NCI-H1105 treated with DMSO at 0.1 percent for 48 hours (cell line): ENCODE results near the gene TIMM22.
"Not testable (repeated sequence)": the region's sequence is repeated elsewhere in the genome, so short reads cannot be mapped to it uniquely, and the experiment has no call there.

Experiments
- DNase-seq: peaks from one replicate; lab custom pipeline; 2025; lab: John Stamatoyannopoulos, UW

TIMM22 gene

DNA sequence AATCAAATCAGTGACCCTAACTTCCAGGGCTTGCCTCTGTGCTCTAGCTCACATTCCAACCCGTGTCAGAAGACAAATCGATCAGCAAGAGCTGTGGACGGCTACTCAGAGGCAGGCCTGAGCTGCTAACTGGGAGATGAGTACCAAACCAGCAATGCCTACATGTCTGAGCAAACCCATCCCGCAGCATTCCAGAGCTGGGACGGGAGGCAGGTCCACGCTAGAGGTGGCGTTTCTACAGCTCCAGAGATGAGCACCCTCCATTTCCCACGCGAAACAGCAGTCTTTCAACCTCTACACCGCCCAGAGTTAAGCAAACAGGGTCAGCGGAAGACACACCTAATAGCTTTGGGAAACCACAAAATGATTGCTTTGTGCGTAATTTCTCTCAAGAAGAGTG lies 23.9 kb upstream of the TIMM22 start:
- no peak for DNase-seq

DNA sequence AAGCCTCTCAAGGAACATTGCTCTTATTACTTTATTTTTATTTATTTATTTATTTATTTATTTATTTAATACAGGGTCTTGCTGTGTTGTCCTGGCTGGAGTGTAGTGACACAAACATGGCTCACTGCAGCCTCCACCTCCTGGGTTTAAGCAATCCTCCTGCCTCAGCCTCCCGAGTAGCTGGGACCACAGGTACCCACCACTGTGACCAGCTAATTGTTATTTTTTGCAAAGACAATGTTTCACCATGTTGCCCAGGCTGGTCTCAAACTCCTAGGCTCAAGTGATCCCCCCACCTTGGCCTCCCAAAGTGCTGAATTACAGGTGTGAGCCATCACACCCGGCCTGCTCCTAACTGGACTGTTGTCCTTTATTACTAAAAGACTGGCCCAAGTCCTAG lies 22.2 kb upstream of the TIMM22 start:
- DNase-seq, result not testable (repeated sequence)

DNA sequence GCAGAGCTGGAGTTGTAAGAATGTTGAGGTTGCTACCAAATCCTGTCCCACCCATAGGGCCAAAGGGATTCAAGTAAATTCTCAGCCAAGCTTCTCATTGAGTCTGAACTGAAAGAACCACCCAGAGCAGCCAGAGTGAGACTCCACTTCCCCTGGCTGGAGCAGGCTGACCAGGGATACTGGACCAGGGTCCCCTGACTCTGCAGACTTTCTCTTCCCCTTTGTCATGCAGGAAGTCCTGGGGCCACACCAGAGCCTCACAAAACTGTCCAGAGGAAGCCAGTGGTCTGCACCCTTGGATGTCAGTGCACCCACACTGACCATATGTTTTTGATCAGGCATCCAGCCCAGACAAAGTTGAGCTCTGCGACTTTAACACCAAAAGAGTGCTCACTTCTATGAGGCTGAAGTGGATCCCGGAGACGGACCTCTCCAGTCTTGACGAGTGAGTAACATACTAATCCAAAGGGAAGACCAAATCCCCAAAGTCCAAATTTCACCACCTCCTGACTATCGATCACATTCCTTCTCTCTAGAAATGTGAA lies 21.5 kb upstream of the TIMM22 start:
- DNase-seq, result no peak

DNA sequence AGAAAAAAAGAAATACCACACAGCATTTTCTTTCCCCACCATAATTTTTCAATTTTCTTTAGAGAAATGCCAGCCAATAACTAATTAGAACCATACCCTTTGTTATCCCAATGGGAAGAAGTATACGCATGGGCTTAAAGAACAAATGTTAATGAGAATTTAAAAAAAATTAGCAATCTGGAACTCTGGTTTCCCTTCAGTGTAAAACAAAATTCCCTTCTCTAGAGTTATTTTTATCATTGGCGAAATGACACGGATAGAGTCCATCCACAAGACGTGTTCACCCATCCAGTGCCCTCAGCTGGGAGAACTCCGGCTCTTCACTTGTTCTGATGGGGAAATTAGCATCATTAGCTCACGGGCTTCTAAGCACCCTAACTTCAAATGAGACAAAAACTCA lies 20.6 kb upstream of the TIMM22 start:
- no peak for DNase-seq

DNA sequence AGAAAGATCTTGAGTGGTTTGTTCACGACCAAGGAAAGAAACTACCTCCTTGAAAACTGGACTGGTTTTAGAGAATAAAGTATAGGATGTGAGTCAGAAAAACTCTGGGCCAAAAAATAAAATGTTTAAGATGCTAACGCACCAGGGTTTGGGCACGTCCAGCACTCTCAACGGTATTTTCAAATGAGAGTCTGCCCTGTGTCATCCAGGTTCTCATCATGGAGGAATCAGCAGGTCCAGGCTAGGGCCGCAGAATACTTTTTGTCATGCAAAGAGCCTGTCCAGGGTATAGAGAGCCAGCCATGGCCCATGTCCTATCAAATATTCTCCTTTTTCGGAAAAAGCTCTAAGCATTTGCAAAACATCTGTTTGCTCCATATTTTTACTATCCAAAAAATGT lies 19.8 kb upstream of the TIMM22 start:
- no peak for DNase-seq

DNA sequence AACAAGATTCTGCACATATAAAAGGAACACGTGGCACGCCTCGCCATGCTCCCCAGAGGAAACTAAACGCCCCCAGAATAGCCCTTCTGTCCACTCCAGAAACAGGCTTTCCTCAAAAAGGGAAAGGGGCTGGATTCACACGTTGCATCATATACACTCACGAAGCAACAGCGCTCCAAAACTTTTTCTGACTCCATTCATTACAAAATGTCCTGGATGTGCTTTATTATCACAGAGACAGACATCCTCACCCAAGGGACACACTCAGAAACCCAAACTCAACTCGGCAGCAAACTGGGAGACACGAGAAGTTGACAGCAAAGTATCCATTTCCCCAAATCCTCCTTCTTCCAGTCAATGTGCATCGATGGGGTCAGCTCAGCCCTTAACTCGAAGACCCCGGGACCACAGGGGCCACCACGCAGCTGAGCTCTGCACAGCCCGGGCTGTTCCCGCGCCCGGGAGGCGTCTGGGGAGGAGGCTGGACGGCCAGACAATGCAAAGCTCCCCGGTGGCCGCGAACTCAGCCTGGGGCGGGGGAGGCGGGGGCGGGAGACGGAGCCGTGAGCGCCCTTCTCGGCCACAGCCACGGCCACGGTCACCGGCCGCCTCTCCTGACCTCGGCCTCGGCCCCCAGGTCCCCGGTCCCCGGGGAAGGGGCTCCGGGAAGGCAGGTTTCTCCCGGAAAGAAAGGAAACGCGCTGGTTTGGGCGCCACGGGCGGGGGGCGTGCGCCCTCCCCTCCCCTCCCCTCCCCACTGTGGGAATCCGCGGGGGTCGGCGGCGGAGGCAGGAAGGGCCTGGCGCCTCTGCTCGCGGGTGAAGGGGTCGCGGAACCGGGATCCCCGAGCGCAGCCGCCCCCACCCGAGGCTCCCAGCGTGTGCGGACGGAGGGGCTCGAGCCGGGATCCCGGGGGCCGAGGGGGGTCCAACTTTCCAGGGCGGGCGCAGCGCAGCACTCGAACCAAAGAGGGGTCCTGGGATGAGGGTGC lies 18.5 kb upstream of the TIMM22 start:
- no peak for DNase-seq

DNA sequence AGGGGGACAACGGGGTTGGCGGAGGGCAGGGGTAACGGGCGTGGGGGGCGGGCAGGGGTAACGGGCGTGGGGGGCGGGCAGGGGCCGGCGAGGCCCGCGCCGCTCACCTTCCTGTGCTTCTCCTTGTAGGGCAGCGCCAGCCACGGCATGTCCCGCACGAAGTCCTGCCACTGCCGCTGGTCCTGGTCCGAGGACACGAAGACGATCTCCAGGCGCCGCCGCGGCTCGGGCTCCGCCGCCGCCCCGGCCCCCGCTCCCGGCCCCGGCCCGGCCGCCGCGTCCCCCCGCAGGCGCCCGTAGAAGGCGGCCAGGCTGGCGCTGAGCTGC lies 17.8 kb upstream of the TIMM22 start:
- DNase-seq, result no peak

DNA sequence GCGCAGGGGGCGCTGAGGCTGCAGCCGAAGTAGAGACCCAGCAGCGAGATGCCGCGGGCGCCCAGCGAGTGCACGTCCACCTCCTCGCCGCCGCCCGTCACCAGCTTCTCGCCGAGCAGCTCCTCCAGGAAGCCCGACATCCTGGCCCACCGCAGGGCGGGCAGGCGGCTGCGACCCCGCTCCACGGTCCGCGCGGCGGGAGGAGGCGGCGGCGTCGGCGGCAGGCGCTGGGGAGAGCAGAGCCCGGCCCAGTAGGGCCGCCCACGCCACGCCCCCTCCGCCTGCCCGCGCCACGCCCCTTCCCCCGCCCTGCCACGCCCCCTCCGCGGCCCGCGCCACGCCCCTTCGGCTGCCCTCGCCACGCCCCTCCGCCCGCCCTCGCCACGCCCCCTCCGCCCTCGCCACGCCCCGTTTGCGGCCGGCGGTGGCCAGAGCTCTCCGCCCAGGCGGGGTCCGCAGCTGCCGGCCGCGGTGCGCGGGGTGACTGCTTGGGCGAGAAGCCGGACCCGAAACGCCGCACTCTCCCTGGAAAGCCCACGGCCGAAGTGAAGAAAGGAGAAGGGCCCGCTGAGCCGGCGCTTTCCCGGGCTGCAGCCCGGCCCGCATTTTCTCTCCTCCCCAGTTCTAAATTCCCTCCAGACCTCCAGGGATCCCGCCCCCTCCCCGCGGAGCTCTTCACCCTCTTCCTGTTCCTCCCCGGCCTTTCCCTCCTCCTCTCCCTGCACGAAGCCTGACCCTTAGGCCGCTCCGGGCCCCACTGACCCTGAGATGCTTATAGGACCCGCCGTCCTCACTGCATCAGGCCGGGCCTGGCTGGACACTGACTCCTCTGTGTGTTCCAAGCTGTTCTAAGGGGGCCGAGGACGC lies 17.2 kb upstream of the TIMM22 start, which contains the start of gene NXN:
Gene NXN (minus strand): TSS at position 238 of the 867 bp plus-strand sequence.
- DNase-seq, result peak; percentile 47

DNA sequence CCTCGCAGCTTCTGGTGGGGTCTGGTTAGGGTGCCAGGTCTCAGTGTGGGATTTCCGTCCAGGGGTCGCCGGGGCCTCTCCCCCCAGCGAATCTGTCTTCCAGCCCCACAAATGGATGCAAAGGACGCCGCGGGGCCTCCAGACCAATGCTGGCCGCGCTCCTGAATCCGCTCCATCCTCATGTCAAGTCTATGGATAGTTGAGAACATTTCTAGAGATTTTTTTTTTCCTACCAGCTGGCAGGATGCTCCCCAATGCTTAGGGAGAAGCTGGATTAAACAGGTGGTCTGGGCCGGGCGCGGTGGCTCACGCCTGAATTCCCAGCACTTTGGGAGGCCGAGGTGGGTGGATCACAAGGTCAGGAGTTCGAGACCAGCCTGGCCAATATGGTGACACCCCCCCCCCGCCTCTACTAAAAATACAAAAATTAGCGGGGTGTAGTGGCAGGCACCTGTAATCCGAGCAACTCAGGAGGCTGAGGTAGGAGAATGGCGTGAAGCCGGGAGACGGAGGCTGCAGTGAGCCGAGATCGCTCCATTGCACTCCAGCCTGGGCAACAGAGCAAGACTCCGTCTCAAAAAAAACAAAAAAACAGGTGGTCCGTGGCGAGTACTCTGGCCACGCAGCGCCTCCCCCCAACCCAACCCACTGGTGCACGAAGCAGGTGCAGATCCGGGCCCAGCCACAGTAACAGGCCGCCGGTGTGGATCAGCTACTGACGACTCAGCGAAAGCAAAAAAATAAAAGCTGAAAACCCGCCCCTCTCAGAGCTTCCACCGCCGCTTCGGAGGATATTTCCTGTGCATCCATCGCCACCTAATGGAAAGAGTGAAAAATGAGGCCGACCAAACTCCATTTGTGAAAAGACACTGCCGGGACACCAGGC lies 16.3 kb upstream of the TIMM22 start:
- peak; percentile 76 for DNase-seq

DNA sequence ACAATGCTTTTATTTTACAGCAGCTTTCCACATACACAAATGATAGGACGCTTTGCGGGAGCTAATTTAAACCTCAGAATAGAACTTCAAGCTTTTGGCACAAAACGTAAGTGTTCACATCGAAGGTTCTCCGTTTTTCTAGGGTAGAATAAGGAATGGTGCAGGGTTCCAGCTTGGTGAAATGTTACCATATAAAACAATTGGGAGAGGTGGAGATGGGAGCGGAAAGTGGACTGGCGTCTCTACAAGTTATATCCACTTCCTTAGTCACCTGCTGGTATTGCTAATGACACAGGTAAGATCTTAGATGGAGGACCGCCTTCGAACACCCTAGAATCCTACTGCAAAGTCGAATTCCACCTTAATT lies 15.7 kb upstream of the TIMM22 start:
- DNase-seq, result no peak

DNA sequence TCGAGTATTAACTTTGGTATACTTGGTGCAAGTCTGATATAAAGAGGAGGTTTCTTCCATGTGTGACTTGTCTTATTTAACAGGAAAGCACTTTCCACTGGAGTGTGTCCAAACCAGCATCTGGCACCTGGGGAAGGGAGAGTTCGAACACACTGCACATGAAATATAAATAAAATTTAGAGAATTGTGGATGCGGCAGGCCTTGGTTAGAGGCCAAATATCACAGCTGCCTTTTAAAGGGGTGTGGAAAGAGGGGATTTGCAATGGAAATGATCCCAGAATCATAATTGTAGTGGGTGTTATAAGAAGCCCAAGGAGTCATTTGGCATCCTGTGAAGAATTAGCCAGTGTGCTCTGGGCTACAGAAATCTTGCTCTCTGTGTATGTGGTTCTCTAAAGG lies 13.0 kb upstream of the TIMM22 start:
- no peak for DNase-seq

DNA sequence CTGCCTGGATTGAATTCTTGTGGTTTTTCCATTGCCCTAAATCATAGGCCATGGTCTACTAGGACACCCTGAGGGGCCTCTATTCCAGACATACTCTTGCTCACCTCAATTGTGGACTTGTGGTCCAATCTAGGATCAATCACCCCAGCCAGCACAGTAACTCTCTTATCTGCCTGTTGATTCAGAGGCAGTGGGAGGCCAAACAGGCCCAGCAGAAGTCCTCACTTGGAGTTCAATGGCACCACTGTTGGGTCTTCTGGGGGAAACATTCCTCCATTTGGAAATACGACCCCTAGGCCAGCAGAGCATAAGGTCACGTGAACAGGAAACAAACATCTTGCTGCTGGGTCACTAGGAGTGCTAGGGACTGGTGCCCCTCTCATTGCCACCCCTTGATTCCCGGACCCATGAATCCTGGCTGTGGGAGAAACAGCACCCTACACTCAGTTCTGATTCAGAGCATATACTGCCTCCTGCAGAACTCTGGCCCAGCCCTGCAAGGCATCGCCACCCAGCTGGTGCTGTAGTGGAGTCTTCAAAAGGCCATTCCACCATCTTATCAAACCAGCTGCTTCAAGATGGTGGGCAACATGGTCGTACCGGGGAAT lies 10.5 kb upstream of the TIMM22 start:
- DNase-seq, result no peak

DNA sequence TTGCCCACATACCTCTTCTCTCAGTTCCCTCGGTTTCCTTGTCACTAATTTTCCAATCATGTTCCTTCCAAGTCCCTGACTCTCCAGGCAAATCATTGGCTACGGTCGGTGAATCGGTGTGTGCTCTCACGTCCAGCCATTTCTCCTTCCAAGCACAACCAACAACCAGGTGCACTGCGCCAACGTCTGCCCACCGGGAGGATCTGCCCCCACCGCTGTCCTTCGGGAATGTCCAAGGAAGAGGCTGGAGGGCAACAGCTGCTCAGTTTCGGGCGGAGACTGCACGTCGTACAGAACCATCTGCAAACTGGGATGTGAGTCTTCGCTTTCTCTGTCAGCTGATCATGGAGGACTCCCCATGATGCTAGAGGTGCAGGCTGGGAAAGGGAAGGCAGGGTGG lies 9.0 kb upstream of the TIMM22 start:
- DNase-seq, result no peak

DNA sequence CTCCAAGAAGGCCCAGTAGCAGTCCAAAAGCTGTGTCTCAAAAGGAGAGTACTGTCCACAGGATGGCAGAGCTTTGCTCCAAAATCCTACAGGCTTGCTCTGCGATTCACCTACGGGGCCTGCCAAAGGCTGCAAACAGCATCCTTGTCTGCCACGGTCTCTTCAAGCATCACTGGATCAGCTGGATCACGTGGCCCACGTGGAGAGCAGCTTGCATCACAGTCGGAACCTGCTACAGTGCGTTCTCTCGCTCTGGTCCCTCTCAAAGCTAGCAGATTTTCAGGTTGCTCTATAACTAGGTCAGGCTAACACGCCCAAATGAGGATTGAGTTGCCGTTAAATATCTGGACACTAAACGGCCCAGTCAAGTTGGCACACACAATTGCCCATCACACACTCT lies 8.4 kb upstream of the TIMM22 start:
- DNase-seq, result no peak

DNA sequence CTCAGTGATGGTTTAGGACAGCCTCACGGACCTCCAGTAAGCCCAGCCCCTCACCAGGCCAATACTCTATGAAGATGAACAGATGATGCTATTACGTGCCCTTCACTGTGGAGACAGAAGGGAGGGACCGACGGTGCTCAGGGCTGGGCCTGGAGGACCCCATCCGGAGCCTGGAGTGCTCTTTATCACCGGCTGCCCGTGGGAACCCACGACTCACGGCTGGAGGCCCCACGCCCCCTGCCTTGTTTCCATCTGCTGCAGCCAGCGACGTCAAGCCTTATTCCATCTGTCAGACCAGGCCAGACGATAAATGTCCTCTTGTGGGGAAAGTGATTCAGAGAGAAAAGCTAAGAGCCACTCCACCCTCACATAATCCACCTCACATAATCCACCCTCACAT lies 4.0 kb upstream of the TIMM22 start:
- no peak for DNase-seq

DNA sequence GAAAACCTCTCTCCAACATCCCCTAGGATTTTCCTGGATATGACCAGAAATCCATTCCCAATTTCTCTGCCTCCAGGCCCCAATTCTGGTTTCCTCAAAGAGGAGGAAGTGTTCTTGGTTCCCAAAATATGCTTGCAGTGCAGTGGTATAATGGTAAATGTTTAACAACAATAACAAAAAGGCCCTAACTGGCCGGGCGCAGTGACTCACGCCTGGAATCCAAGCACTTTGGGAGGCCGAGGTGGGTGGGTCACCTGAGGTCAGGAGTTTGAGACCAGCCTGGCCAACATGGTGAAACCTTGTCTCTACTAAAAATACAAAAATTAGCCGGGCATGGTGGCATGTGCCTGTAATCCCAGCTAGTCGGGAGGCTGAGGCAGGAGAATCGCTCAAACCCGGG lies 1.6 kb upstream of the TIMM22 start:
- not testable (repeated sequence) for DNase-seq

DNA sequence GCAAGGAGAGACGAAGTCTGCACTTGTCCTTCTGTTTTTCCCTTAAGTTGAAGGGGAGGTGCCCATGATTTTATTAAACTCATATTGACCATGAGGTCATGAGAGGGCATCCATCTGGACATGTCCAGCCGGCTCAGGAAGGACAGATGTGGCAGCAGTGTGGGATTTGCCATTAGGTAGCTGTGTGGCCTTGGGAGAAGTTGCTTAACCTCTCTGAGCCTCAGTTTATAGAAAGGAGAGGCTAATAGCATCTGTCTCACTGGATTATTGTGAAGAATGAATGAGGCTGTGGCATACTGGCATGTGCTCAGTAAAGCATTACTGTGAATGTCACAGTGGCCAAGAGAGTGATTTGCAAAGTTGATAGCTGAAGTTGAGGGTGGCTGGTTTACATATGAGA lies 1.2 kb downstream of the TIMM22 start:
- no peak for DNase-seq

DNA sequence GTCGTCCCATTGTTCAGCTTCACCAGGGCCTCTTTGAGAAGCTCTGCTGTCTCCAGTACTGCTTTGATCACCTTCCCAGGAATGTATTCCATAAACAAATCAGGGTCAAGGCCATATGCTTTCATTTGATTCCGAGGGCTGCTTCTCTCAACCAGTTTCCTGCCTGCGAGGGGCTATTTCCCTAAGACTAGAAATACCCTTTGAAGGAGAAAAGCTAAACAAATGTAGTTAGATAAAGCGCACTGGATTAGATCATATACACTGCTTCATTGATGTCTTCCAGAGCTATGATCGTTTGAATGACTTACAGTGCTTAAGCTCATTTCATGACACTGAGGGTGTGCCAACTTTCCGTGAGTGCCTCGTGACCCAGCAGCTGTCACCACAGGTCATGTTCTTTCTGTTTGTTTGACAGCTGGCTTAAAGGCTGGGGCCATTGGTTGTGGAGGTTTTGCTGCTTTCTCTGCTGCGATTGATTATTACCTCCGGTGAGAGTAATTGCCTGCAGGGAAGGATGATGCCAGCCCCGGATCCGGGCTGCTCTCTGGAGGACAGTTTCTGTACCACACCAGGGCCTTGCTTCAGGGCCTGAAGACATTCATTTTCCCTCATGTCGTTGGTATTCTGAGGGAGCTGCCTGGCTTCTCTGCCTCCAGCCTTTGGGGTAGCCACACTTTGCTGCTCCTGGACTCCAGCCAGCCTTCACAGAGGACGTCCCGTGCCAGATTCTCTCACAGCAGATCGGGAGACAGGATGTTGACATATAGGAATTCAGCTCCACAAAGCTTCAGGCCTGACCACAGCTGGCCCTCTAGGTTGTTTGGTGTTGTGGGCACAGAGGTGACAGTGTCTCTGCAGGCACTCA lies 3.9 kb downstream of the TIMM22 start:
- DNase-seq, result no peak

DNA sequence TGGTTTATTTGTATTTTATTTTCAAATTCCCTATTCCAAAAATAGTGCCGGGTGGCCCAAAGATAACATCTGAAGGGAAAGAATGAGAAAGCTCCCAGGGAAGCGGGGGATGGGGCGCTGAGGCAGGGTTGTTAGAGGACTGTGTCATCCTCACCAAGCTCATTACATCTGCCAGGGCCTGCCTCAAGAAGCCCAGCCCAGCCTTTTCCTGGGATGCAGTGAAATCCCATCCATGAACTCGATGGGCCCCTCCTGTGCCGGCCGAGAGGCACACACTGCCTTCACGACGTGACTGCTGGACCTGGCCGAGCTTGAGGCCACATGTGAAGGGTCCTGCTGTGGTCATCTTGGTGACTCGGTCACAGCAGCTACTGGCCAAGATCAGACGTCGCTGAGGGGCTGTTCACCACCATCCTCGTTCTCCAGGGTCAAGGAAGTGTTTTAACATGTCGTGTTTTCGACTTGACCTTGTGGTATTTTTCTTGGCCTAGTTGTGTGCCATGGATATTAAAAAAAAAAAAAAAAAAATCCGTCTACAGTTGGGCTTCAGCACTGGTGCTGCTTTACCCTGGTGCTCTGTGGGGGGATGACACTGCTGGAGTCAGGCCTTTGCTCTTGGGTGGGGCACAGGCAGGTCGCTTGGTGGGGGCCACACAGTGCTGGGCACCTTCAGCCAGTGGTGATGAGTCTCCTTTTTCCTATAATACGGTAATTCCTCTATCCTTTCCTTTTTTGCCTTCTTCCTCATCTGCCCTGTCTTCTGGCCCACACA lies 4.9 kb downstream of the TIMM22 start:
- no peak for DNase-seq

DNA sequence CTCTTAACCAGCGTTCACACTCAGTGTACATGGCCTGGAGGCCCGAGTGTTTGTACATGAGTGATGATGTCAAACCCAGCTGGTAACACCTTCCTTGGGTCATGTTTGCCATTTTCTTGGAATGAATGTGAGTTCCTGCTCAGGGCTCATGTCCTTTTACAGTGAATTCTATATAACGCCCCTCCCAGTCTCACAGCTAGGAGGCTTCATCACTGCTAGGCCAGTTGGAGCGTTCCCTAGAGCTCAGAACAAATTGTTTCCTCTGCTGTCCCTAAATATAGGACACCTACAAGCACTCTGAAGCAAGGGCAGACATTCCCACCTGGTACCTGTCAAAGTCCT lies 5.5 kb downstream of the TIMM22 start:
- DNase-seq, result no peak
